H54 (cell line): Measurements from ENCODE around the gene GATB.

Experiments
- DNase-seq: peaks from one replicate; pipeline ENCODE4 v3.0.0; 2011; ENCODE audit warnings: low spot score, mixed read lengths; ENCODE audit not compliant: insufficient read length
- FAIRE-seq: peaks from 3 replicates; lab custom pipeline; 2011; peaks lifted over from hg19 to GRCh38; lab: Jason Lieb, UNC
- POLR2A ChIP-seq: IDR thresholded peaks from 2 replicates; pipeline ENCODE4 v1.6.1; 2011; ENCODE audit warnings: low read depth, mild to moderate bottlenecking, low read length

The GATB gene, protein sequence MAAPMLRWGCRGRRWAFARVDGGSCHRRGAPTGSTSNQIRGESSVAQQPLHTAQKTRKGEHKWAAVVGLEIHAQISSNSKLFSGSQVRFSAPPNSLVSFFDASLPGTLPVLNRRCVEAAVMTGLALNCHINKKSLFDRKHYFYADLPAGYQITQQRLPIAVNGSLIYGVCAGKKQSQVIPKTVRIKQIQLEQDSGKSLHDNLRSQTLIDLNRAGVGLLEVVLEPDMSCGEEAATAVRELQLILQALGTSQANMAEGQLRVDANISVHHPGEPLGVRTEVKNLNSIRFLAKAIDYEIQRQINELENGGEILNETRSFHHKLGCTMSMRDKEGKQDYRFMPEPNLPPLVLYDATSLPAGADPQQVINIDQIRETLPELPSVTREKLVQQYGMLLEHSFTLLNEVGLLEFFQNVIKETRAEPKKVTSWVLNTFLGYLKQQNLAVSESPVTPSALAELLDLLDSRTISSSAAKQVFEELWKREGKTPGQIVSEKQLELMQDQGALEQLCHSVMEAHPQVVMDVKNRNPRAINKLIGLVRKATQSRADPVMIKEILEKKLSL

DNA sequence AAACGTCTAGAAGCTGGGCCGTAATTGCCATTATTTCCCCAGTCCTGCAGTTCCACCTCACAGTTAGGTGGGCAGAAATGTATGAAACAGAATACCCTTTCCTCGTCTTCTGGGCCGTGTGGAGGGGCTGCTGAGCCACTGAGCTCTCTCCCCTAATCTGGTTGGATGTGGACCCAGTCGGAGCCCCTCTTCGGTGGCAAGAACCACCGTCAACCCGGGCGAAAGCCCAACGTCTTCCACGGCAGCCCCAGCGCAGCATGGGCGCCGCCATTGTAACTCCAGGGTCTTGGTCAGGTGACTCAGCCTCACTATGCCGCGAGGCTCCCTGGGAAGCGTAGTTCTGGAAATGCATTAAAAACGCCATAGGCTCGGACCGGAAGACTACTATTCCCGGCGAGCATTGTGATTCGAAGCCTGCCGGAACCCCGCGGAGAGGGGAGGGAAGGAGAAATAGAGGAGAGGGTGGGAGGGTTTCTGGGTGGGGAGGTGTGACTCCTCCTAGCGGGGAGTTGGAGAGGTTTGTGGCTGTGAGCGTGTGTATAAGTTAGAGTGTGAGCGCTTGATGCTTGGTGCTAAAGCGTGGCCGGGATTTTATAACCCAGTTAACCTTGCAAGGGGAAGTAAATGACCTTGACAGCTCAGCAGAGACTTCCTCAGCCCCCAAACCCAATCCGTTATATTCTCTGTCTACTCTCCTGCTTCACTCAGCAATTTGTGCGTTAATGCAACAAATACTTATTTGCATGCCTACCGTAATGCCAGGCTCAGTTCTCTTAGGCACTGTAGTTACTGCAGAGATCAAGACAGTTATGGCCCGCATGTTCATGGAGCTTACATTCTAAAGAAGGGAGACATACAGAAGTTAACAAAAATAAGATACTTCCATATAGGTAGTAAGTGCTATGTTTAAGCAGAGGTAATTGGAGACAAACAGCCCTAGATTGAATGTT lies at the start of gene GATB:
Gene GATB (minus strand): TSS at position 296 of the 950 bp plus-strand sequence. CDS start 25 bp downstream, at position 271.
- peak; percentile 38; the same call in 1 of the 2 replicates for TF ChIP-seq POLR2A
- DNase-seq, result peak; percentile 42
- FAIRE-seq, result peak; percentile 90

DNA sequence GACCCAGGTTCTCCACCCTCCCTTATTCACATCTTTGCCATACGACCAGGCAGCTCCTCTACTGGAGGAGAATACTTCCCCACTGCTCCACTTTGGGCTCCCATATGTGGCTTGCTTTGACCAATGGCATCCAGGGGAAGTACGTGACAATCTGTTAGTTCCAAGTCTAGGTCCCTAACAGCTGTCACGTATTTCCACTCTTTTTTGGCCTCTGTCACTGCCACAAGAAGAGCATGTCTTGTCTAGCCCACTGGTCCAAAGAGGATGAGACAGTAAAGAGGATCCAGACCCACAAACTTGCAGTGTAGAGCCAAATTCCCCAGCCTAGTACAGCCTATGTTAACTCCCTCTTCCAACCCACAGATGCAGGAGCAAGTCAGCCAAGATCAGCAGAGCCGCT lies 49.7 kb upstream of the GATB start:
- FAIRE-seq (no peak), DNase-seq (no peak)
- TF ChIP-seq POLR2A, result no peak

DNA sequence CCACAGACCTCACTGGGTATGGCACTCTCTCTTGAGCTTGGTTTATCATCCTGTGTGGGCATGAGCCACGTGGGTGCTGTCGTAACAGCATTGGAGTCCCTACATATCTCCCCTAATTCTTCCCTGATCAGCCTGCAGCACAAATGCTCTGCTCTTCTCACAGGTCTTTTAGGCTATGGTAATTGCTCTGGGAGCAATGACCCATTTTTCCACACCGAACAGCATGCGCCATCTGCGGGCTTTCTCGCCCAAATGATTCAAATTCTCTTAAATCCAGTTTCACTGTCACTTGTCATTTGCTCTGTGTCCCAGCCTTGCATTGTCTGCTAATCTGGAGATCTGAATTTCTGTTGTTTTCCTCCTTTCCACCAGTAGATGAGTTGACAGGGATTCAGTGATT lies 48.9 kb upstream of the GATB start:
- no peak for TF ChIP-seq POLR2A
- DNase-seq (no peak), FAIRE-seq (no peak)

DNA sequence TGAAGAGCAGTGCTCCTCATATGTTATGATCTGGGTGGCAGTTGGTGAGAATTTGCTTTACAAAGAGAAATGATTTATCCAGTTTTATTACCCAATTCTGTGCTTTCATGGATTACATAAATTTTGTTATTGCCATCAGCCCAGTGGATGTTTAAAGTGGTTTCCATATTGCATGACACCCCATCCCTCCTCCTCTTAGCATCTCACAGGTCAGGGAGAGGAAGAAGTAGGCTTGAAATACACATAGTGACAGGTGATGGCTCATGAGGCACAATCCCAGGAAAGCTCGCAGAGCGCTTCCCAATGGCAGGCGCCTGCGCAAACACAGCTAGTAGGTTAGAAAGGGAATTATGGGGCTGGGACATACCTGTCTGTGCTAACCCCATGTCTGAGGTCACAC lies 47.7 kb upstream of the GATB start:
- TF ChIP-seq POLR2A, result no peak
- no peak for DNase-seq
- FAIRE-seq, result no peak

DNA sequence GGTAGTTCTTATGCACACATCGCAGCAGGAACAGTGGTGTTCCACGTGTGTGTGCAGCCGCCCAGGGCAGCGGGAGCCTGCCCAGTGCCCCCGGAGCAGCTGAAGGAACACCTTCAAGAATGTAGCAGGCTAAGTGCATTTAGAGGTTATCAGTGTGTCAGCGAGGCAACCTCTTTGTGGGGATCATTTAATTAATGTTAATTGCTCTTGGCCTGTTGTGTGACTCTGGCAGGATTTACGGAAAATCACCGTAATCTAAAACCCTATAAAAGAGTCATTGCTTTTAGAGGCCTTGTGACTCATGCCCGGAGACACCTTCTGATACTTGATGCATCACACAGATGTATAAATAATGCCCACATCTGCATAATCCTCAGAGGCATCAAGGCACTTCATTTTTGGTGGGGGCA lies 47.3 kb upstream of the GATB start:
- DNase-seq, result no peak

DNA sequence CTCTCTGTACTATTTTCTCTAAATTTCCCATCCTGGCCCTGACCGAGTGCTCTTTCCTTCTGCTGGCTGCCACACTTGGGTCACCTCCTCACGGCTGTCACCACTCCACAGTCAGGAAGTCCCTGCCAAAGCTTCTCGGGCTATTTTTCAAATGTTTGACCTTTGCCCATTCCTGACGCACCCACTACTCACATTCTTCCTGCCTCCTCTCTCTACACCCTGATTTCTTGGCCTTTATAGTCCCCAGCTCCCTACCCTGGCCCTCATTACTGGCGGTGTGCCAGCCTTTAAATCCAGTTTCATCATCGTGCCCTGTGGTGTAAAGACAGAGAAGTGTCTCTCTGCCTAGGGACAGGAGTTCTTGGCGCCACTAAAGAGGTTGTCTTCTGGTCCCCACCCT lies 46.4 kb upstream of the GATB start:
- DNase-seq (no peak), FAIRE-seq (no peak)
- no peak for TF ChIP-seq POLR2A

More for the DNA sequence above, 47.3 kb upstream of the GATB start:
- FAIRE-seq, result no peak
- TF ChIP-seq POLR2A, result no peak

DNA sequence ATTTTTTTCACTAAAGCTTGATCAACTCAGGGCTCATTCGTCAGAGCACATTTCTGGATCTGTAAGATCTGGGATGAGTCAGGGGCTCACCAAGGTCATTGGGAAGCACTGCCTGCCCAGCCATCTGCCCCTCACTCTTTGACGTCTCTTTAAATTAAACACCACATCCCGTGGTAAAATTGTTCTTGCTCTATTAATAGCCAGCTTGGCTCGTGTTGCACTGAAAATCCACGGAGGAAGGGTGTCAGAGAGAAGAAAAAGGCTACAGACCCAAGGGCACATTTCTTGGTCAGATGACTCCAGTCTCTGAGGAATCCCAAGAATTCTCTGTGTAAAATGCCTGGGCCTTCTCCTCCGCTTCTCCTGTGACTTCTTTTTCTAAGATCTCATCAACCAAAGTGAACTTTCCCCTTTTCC lies 45.7 kb upstream of the GATB start:
- DNase-seq (peak; percentile 12), FAIRE-seq (no peak)
- TF ChIP-seq POLR2A, result no peak

DNA sequence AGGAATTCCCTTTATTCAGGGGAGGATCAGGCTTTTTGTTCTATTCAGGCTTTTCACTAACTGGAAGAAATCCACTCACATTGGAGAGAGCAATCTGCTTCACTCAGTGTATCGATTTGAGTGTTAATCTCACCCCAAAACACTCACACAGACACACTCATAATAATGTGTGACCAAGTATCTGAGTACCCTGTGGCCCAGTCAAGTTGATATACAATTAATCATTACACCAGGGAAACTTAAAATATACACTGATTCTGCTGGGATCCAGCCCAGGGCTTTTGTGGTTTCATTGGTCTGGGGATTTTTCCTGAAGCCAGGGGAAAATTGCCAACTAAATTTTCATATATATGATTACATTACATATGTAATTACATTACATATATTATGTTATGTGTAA lies 44.0 kb upstream of the GATB start:
- TF ChIP-seq POLR2A, result no peak
- no peak for DNase-seq
- FAIRE-seq, result no peak

DNA sequence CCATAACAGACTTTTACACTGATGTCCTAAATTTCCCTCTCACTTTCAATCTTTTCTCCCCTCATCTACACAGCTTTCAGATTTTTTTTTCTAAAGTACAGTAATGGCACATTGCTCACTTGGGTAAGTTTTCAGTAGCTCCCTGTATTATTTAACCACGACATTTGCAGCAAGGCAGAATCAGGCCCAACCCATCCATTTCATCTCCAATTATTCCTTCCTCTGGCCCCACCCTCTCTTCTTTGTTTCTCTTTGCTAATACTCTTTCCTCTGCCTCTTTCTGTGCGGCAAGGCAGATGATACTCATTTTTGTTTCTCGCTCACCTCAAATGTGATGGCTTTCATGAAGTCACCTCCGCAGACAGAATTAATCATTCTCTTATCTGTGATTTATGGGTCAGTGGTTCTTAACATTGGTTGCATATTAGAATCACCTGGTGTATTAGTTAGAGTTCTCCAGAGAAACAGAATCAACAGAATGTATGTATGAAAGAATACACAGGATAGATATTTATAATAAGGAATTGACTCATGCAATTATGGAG lies 43.4 kb upstream of the GATB start:
- FAIRE-seq, result no peak

DNA sequence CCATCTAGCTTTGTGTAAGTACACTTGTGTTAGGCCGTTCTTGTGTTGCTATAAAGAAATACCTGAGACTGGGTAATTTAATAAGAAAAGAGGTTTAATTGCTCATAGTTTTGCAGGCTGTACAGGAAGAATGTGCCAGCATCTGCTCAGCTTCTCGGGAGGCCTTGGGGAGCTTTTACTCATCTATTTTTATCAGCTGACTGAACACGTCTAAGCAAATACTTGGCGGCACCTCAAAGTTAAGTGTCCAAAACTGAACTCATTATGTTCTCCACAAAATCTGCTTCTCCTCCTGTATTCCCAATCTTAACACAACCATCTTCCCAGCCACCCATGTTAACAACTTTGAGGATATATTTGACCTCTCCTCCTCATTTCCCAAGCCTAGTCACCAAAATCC lies 42.4 kb upstream of the GATB start:
- TF ChIP-seq POLR2A, result no peak
- DNase-seq, result no peak
- FAIRE-seq, result no peak

More for the DNA sequence above, 43.4 kb upstream of the GATB start:
- no peak for TF ChIP-seq POLR2A
- DNase-seq, result no peak

DNA sequence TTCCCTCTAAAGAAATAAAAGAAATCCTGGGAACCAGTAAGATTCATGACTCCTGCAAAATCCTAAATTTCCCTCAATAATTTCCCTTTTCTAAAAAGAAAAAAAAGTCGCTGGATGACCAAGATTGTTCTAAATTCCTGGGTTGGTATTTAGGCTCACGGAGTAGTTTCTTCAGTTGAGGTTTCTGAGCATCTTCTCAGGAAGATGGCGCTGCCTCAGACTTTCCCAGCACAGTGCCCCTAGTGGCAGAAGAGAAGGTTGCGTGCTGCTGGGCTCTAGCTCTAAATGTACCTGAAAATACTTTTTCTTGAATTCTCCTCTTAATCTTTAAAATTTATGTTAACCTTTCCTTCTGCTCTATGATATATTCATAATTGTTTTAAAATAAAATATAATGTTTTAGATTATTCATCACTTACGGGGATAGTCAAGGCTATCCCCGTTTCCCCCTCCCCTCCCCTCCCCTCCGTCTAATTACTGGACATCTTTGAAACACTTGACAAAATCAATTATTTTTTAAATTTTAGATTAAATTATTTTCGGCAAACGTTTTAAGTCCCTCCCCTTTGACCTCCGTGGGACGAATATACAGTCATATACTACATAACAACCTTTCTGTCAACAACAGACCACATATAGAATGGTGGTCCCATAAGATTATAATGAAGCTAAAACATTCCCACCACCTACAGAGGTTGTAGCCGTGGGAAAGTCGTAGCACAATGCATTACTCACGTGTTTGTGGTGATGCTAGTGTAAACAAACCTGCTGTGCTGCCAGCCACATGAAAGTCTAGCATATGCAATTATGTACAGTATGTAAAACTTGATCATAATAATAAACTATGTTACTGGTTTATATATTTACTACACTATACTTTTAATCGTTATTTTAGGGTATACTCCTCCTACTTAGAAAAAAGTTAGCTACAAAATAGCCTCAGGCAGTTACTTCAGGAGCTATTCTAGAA lies 41.0 kb upstream of the GATB start:
- no peak for TF ChIP-seq POLR2A
- FAIRE-seq, result no peak
- no peak for DNase-seq

DNA sequence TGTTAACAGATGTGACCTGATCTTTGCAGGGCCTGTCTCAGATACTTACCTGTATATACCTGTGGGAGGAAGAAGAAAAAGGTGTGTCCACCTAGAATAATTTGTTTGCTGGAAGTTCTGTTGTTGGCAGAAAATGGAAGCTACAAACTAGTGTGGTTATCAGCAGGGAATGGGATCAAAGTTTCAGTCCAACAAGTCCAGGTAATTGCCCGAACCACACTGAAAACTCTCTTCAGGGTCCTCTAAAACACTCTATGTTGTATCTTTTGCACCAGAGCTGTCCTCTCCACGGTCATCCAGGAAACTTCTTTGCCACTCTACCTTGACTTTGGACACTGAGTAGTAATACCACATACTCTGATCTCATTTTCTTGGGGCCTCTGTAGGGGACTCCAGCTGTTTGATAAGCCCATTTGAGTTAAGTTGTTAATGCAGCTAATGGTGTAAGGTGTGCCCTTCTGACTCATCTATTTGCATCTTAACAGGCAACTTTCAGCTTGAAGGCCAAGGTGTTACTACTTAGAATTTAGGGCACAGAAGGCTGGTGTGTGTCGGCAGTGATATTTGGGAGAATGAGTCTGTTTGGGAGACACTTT lies 38.7 kb upstream of the GATB start:
- TF ChIP-seq POLR2A, result no peak
- FAIRE-seq, result no peak
- no peak for DNase-seq
